Endodermal cell (in vitro differentiated cells): ENCODE results near the gene OCSTAMP. TPM values are rescaled to one million over a fixed set of nuclear protein-coding genes. Genes with fewer than 3 reads are reported as not detected.

ENCODE experiments used
- DNase-seq: peaks from one replicate; pipeline ENCODE4 v3.0.0-alpha.2; 2017
- H3K27ac ChIP-seq: 2 replicates; pipeline ENCODE4 v1.5.1; 2013; ENCODE audit warnings: mild to moderate bottlenecking, low read depth, low read length, moderate library complexity
- H3K27me3 ChIP-seq: 2 replicates; pipeline ENCODE4 v1.6.1; 2013; ENCODE audit warnings: mild to moderate bottlenecking, low read length, moderate library complexity; ENCODE audit not compliant: insufficient read depth, control insufficient read depth, poor library complexity, severe bottlenecking
- H3K36me3 ChIP-seq: 2 replicates; pipeline ENCODE4 v1.7.0; 2013; ENCODE audit warnings: mild to moderate bottlenecking, low read length, moderate library complexity; ENCODE audit not compliant: control insufficient read depth, insufficient read depth
- H3K4me1 ChIP-seq: one replicate; pipeline ENCODE4 v1.7.0; 2013; ENCODE audit warnings: low read length; ENCODE audit not compliant: control insufficient read depth, insufficient read depth
- H3K4me3 ChIP-seq: 2 replicates; pipeline ENCODE4 v1.5.1; 2013; ENCODE audit warnings: mild to moderate bottlenecking, low read length, moderate library complexity
- H3K9ac ChIP-seq: 2 replicates; pipeline ENCODE4 v1.6.1; 2013; ENCODE audit warnings: mild to moderate bottlenecking, low read length, moderate library complexity; ENCODE audit not compliant: poor library complexity, severe bottlenecking; ENCODE audit errors: extremely low read depth
- H3K9me3 ChIP-seq: 2 replicates; pipeline ENCODE4 v1.6.1; 2013; ENCODE audit warnings: mild to moderate bottlenecking, low read length, moderate library complexity; ENCODE audit not compliant: control insufficient read depth
- H3K27ac Mint-ChIP-seq: 2 replicates; pipeline ENCODE4 v1.8.0; 2020; ENCODE audit warnings: mixed read lengths
- H3K27me3 Mint-ChIP-seq: 2 replicates; pipeline ENCODE4 v1.8.0; 2021; ENCODE audit warnings: mild to moderate bottlenecking, mixed read lengths; ENCODE audit not compliant: insufficient read depth
- H3K36me3 Mint-ChIP-seq: 2 replicates; pipeline ENCODE4 v1.8.0; 2020; ENCODE audit warnings: low read depth, mixed read lengths
- H3K4me1 Mint-ChIP-seq: 2 replicates; pipeline ENCODE4 v1.8.0; 2020; ENCODE audit warnings: mixed read lengths
- H3K4me3 Mint-ChIP-seq: 2 replicates; pipeline ENCODE4 v1.8.0; 2020; ENCODE audit warnings: mild to moderate bottlenecking, moderate library complexity, mixed read lengths
- H3K9me3 Mint-ChIP-seq: 2 replicates; pipeline ENCODE4 v1.8.0; 2020; ENCODE audit warnings: mild to moderate bottlenecking, mixed read lengths
- CTCF ChIP-seq: fragments of 200-600 bp; sonication (generic); conservative IDR thresholded peaks from 2 replicates; pipeline ENCODE4 v1.5.0; 2021; ENCODE audit warnings: antibody characterized with exemption, mild to moderate bottlenecking
- WGBS, 2 experiments: methylation state at CpG; one replicate each; pipeline versions ENCODE4 v1.1.5 to v1.1.7; 2013; ENCODE audit warnings: missing lambda C conversion rate in 2 of 2, mixed read lengths in 1 of 2; ENCODE audit not compliant: insufficient coverage in 1 of 2, insufficient read length in 1 of 2; 5-methylcytosine and 5-hydroxymethylcytosine counted together
- total RNA-seq, 2 donors: library from RNA; stranded (reverse); fragmentation: NEBNext Ultra II Directional in 1 of 2; extraction: Animal tissue kit (Norgen Biotek cat#: 25700) in 1 of 2; gene quantifications; 2 replicates in 1 of 2; 3 replicates in 1 of 2; pipeline ENCODE4 v1.2.1, GENCODE V29; 2021

Gene OCSTAMP
- total RNA-seq, 2 donors from 2014 or later, result not detected

DNA sequence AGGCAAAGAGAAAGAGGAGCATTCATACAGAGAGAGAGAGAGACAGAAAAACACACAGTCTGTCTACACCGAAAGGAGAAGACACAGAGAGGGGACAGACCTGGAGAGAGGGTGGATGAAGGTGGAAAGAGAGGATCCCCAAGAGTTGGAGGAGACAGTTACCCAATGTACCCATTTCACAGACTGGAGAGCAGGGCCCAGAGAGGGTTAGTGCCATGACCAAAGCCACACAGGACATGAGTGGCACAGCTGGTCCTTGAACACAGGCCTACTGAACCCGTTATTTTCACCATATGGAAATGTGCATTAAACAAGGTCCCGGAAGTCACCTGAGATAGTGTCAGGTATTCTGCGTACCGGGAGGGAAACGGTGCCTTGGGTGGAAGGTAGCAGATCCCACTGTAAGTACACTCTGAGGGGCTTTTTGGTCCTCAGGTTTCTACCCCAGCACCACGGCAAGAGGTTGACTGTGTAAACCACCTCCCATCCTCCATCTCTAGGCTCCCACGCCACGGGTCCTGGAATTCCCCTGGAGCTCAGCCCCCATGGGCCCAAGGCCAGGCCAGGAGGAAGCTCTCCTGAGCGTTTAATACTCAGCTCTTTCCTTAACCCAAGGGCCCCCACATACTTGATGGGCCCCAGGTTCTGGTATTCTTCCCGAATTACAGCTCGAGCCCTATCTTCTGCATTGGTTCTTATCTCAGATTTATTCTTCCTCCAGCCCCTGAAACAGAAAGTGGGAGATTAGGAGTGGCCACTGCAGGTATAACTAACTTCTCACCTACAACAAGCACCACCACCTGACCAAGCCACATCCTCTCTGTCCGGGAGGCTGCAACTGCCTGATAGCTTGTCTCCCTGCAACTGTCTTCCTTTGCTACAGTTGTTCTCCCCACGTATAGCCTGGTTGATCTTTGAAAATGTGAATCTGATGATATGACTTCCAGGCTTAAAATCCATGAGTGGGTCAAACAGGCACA, 38.4 kb upstream of the OCSTAMP start:
- WGBS, 2 experiments, result 86 to 91% methylated on average over 6 to 14 of the region's 14 CpGs
- H3K9me3 Mint-ChIP-seq, result no peaks in the 10 kb centered on the region

DNA sequence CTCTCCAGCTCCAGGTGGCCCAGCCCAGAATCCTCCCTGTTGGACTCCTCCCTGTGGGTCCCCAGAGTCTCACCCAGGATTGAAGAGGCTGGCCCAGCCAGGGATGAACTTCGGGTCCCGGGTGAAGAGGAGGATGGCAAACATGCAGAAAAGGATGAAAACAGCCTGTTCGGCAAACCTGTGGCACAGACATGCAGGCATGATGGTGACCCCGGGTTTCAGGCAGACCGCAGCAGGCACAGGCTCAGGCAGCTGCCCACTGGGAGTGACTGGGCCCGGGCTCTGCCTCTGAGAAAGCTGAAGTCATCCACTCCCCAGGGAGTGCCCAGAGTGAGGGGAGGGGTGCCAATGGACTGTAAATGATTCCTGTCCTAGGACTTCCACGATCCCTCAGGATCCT, 37.5 kb upstream of the OCSTAMP start:
- no peak overlapping the region for H3K4me3 Mint-ChIP-seq
- 89 to 98% methylated on average over 7 of the region's 7 CpGs for WGBS, 2 experiments
- no peak for TF ChIP-seq CTCF
- Histone ChIP-seq H3K27ac (no peak overlapping the region), H3K4me1 (peaks cover 10% of the 10 kb centered on the region), H3K27me3 (no peaks in the 10 kb centered on the region), H3K9ac (no peak overlapping the region), H3K9me3 (peaks cover 6% of the 10 kb centered on the region), H3K4me3 (no peak overlapping the region), H3K36me3 (no peaks in the 10 kb centered on the region)
- H3K9me3 Mint-ChIP-seq, result no peaks in the 10 kb centered on the region
- peaks cover 3% of the 10 kb centered on the region for H3K27me3 Mint-ChIP-seq
- no peaks in the 10 kb centered on the region for H3K36me3 Mint-ChIP-seq
- no peak overlapping the region for H3K27ac Mint-ChIP-seq
- H3K4me1 Mint-ChIP-seq, result peaks cover 18% of the 10 kb centered on the region
- no peak for DNase-seq

More for the DNA sequence above, 38.4 kb upstream of the OCSTAMP start:
- H3K27me3 Mint-ChIP-seq, result peaks cover 3% of the 10 kb centered on the region
- Histone ChIP-seq H3K4me1 (peaks cover 9% of the 10 kb centered on the region), H3K4me3 (no peak overlapping the region), H3K27ac (no peak overlapping the region), H3K36me3 (no peaks in the 10 kb centered on the region), H3K9ac (no peak overlapping the region), H3K9me3 (peaks cover 6% of the 10 kb centered on the region), H3K27me3 (no peaks in the 10 kb centered on the region)
- H3K4me1 Mint-ChIP-seq, result peaks cover 12% of the 10 kb centered on the region
- H3K4me3 Mint-ChIP-seq, result no peak overlapping the region
- H3K36me3 Mint-ChIP-seq, result no peaks in the 10 kb centered on the region
- H3K27ac Mint-ChIP-seq, result no peak overlapping the region
- no peak for DNase-seq
- TF ChIP-seq CTCF, result no peak

DNA sequence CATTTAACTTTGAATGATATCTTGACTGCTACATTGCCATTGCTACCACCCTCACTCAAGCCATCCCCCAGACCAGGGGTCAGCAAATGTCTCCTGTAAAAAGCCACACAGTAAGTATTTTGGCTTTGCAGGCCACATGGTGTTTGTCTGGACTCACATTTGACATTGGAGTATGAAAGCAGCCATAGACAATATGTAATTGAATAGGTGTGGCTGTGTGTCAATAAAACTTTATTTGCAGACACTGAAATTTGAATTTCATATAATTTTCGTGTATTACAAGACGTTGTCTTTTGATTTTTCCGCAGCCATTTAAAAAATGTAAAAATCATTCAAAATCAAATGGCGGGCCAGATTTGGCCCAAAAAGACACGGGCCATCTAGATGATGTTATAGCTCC, 36.3 kb upstream of the OCSTAMP start:
- TF ChIP-seq CTCF, result no peak
- H3K9me3 Mint-ChIP-seq, result peaks cover 3% of the 10 kb centered on the region
- DNase-seq, result no peak
- H3K27me3 Mint-ChIP-seq, result peaks cover 5% of the 10 kb centered on the region
- no peak overlapping the region for H3K4me3 Mint-ChIP-seq
- H3K9ac ChIP-seq, result no peak overlapping the region
- H3K27ac Mint-ChIP-seq, result no peak overlapping the region
- 89 to 93% methylated on average over 5 of the region's 5 CpGs for WGBS, 2 experiments
- no peak overlapping the region for H3K27ac ChIP-seq
- no peak overlapping the region for H3K4me3 ChIP-seq
- H3K36me3 ChIP-seq, result no peaks in the 10 kb centered on the region
- peaks cover 24% of the 10 kb centered on the region for H3K4me1 Mint-ChIP-seq
- H3K9me3 ChIP-seq, result peaks cover 9% of the 10 kb centered on the region
- peaks cover 4% of the 10 kb centered on the region for H3K36me3 Mint-ChIP-seq
- no peaks in the 10 kb centered on the region for H3K27me3 ChIP-seq
- peaks cover 12% of the 10 kb centered on the region for H3K4me1 ChIP-seq
